Smooth muscle cell (in vitro differentiated cells): ENCODE results near the gene RECQL5. TPM values are rescaled to one million over a fixed set of nuclear protein-coding genes. Genes with fewer than 3 reads are reported as not detected.

Experiments
- DNase-seq: peaks from one replicate; lab custom pipeline; 2025; ENCODE audit not compliant: unreplicated experiment; lab: John Stamatoyannopoulos, UW
- H2AFZ ChIP-seq: fragments of 200-600 bp; sonication (generic); 2 replicates; pipeline ENCODE4 v1.6.0; 2016; ENCODE audit warnings: antibody characterized with exemption, low read depth, mild to moderate bottlenecking
- H3F3A ChIP-seq: fragments of 200-600 bp; sonication (generic); 2 replicates; pipeline ENCODE4 v1.6.0; 2017; ENCODE audit warnings: antibody characterized with exemption, low read depth
- H3K27ac ChIP-seq: fragments of 200-600 bp; sonication (generic); 2 replicates; pipeline ENCODE4 v1.5.1; 2016; ENCODE audit warnings: low read depth, mild to moderate bottlenecking
- H3K27me3 ChIP-seq: fragments of 200-600 bp; sonication (generic); 2 replicates; pipeline ENCODE4 v1.6.1; 2016; ENCODE audit warnings: low read depth, mild to moderate bottlenecking
- H3K36me3 ChIP-seq: fragments of 200-600 bp; sonication (generic); 2 replicates; pipeline ENCODE4 v1.5.1; 2016; ENCODE audit warnings: low read depth
- H3K4me1 ChIP-seq: fragments of 200-600 bp; sonication (generic); 2 replicates; pipeline ENCODE4 v1.5.1; 2016; ENCODE audit warnings: low read depth
- H3K4me2 ChIP-seq: fragments of 200-600 bp; sonication (generic); 2 replicates; pipeline ENCODE4 v1.6.0; 2016; ENCODE audit warnings: mild to moderate bottlenecking
- H3K4me3 ChIP-seq: fragments of 200-600 bp; sonication (generic); 2 replicates; pipeline ENCODE4 v1.5.1; 2016; ENCODE audit warnings: mild to moderate bottlenecking
- H3K79me2 ChIP-seq: fragments of 200-600 bp; sonication (generic); 2 replicates; pipeline ENCODE4 v1.6.0; 2016; ENCODE audit warnings: low read depth, mild to moderate bottlenecking
- H3K9ac ChIP-seq: fragments of 200-600 bp; sonication (generic); 2 replicates; pipeline ENCODE4 v1.6.0; 2016; ENCODE audit warnings: low read depth
- H3K9me3 ChIP-seq: fragments of 200-600 bp; sonication (generic); replicated peaks from 2 replicates; pipeline ENCODE4 v1.5.1; 2016; ENCODE audit warnings: low read depth
- H4K20me1 ChIP-seq: fragments of 200-600 bp; sonication (generic); 2 replicates; pipeline ENCODE4 v1.6.0; 2016; ENCODE audit warnings: low read depth
- WGBS: methylation state at CpG from one replicate; pipeline ENCODE4 v1.1.7; 2016; ENCODE audit warnings: low lambda C conversion rate; 5-methylcytosine and 5-hydroxymethylcytosine counted together
- polyA plus RNA-seq: library from polyadenylated mRNA; unstranded; fragments of >200 nt; fragmentation: Nextera tagmentation; extraction: Ambion mirVana; gene quantifications from 2 replicates; pipeline ENCODE4 v1.2.1, GENCODE V29; 2016
- total RNA-seq: library from RNA; depleted of rRNA; stranded (reverse); fragments of >200 nt; gene quantifications from 2 replicates; pipeline ENCODE4 v1.2.3, GENCODE V29; 2014
- TF ChIP-seq, protein P1 (sequence below): fragments of 200-600 bp; sonication (generic); IDR thresholded peaks from 2 replicates; pipeline ENCODE4 v1.5.1; 2017; ENCODE audit warnings: borderline replicate concordance, mild to moderate bottlenecking, antibody characterized with exemption; ENCODE audit not compliant: insufficient read depth, poor library complexity, severe bottlenecking

Gene RECQL5
- total and polyA plus RNA-seq, 2 experiments from 2014 or later = 15.7 to 38.2 TPM

GRCh38 chr17:75706042-75706728 lies 39.2 kb upstream of the RECQL5 start:
- H3K9ac ChIP-seq = no peak overlapping the region

DNA sequence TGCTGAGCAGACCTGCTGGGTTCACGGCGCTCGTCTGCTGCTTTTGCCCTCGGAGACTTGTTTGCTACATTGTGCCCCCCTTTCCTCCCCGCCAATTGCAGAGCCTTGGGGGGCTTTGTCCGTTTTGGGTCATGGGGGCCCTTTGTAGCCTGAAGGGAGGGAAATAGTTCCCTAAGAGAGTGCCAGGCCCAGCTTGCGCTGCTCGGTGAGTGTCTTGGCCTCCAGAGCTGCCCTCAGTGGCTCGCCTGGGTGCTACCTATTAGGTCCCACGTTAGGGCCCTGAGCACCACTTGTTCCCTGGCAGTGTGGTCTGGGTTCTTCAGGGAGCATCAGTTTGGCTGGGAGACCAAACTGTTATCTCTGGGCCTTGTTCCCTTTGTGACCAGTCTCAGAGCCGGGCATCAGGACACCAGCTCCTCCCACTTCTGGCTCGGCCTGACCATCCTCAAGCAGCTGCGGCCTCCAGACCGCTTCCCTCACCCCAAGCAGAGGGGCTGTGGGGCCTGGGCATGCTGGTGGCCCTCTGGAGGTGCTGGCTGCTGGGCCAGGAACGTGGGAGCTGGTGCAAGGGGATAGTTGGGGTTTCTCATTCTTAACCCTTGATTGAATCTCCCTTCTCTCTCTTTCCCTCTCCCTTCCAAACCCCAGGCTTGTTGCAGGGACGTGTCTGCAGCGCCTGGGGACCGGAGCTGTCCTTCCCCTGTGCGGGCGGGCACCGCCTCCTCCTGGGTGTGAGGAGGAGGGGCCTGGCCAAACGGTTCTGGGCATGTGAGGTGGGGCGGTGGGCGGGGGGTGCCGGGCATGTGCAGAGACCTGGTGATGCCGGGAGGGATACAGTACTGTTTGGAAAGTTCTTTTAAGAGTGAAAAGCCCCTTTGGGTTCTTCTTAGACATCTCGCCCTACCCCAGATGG lies 38.3 kb upstream of the RECQL5 start:
- 95% methylated on average over 26 of the region's 27 CpGs for WGBS

More at GRCh38 chr17:75706042-75706728, 39.2 kb upstream of the RECQL5 start:
- H3K27ac ChIP-seq = no peak overlapping the region
- H4K20me1 ChIP-seq = no peaks in the 10 kb centered on the region
- H3K27me3 ChIP-seq = no peaks in the 10 kb centered on the region
- H3K79me2 ChIP-seq = no peaks in the 10 kb centered on the region
- H3K4me3 ChIP-seq = no peak overlapping the region
- TF ChIP-seq, protein P1, sequence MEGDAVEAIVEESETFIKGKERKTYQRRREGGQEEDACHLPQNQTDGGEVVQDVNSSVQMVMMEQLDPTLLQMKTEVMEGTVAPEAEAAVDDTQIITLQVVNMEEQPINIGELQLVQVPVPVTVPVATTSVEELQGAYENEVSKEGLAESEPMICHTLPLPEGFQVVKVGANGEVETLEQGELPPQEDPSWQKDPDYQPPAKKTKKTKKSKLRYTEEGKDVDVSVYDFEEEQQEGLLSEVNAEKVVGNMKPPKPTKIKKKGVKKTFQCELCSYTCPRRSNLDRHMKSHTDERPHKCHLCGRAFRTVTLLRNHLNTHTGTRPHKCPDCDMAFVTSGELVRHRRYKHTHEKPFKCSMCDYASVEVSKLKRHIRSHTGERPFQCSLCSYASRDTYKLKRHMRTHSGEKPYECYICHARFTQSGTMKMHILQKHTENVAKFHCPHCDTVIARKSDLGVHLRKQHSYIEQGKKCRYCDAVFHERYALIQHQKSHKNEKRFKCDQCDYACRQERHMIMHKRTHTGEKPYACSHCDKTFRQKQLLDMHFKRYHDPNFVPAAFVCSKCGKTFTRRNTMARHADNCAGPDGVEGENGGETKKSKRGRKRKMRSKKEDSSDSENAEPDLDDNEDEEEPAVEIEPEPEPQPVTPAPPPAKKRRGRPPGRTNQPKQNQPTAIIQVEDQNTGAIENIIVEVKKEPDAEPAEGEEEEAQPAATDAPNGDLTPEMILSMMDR = peak; percentile 3
- DNase-seq = no peak
- no peaks in the 10 kb centered on the region for H3K36me3 ChIP-seq
- no peak overlapping the region for H3K4me2 ChIP-seq
- no peaks in the 10 kb centered on the region for H3K9me3 ChIP-seq
- H3K4me1 ChIP-seq = no peaks in the 10 kb centered on the region
- 95% methylated on average over 20 of the region's 20 CpGs for WGBS
- H3F3A ChIP-seq = no peaks in the 10 kb centered on the region
- no peak overlapping the region for H2AFZ ChIP-seq

GRCh38 chr17:75703591-75703990 lies 36.6 kb upstream of the RECQL5 start:
- H3K4me3 ChIP-seq = no peak overlapping the region
- peaks cover 2% of the 10 kb centered on the region for H3K79me2 ChIP-seq
- no peak overlapping the region for H3K4me2 ChIP-seq
- no peaks in the 10 kb centered on the region for H3K36me3 ChIP-seq
- no peaks in the 10 kb centered on the region for H3K27me3 ChIP-seq
- 92% methylated on average over 9 of the region's 9 CpGs for WGBS
- TF ChIP-seq, protein P1 = no peak
- no peak overlapping the region for H3K9ac ChIP-seq
- no peak overlapping the region for H2AFZ ChIP-seq
- no peaks in the 10 kb centered on the region for H3F3A ChIP-seq
- no peaks in the 10 kb centered on the region for H3K4me1 ChIP-seq
- H3K9me3 ChIP-seq = no peaks in the 10 kb centered on the region
- no peak for DNase-seq
- H4K20me1 ChIP-seq = peaks cover 11% of the 10 kb centered on the region
- H3K27ac ChIP-seq = no peak overlapping the region

More for the DNA sequence above, 38.3 kb upstream of the RECQL5 start:
- DNase-seq = no peak
- Histone ChIP-seq H3K79me2 (no peaks in the 10 kb centered on the region), H3F3A (no peaks in the 10 kb centered on the region), H3K4me2 (no peak overlapping the region), H3K4me3 (no peak overlapping the region), H2AFZ (no peak overlapping the region), H3K36me3 (no peaks in the 10 kb centered on the region), H3K27ac (no peak overlapping the region), H3K27me3 (no peaks in the 10 kb centered on the region), H3K9me3 (no peaks in the 10 kb centered on the region), H3K9ac (no peak overlapping the region), H3K4me1 (no peaks in the 10 kb centered on the region), H4K20me1 (no peaks in the 10 kb centered on the region)
- TF ChIP-seq, protein P1 = no peak
